ENCODE results near the gene WWOX. TPM values are rescaled to one million over a fixed set of nuclear protein-coding genes. Genes with fewer than 3 reads are reported as not detected.

Gene WWOX
- total RNA-seq, 1 experiment from 2014 or later, result 15.6 TPM

- Mint-ChIP-seq H3K4me3 (no peak overlapping the region), H3K27ac (no peak overlapping the region), H3K4me1 (peaks cover 17 to 36% of the 10 kb centered on the region in 2 experiments), H3K27me3 (ENCODE audit: low read depth) (no peaks in the 10 kb centered on the region; the same call in 1 of the 2 replicates), H3K36me3 (ENCODE audit: insufficient read depth in 1 of 3, low read depth in 3 of 3) (no peaks in the 10 kb centered on the region), H3K9me3 (no peaks in the 10 kb centered on the region)
- Histone ChIP-seq H4K91ac (ENCODE audit: insufficient read length, low read depth, low read length) (no peak overlapping the region), H3K4ac (ENCODE audit: low read depth, low read length) (no peak overlapping the region), H3K18ac (ENCODE audit: insufficient read length, low read depth, low read length) (no peak overlapping the region), H3K14ac (ENCODE audit: insufficient read depth, low read length) (no peak overlapping the region), H3K79me1 (ENCODE audit: insufficient read depth, low read depth, low read length, poor library complexity, severe bottlenecking) (no peaks in the 10 kb centered on the region), H3K9me3 (ENCODE audit: control insufficient read depth, low read depth, low read length) (no peaks in the 10 kb centered on the region), H3K23ac (ENCODE audit: insufficient read length, low read depth, low read length) (no peak overlapping the region), H3T11ph (ENCODE audit: low read length) (no peak overlapping the region), H3K9ac (ENCODE audit: extremely low read depth, insufficient read length, low read length) (no peak overlapping the region), H3K4me2 (ENCODE audit: insufficient read depth, insufficient read length, low read length) (no peak overlapping the region), H3K27me3 (ENCODE audit: insufficient read depth, low read length) (no peaks in the 10 kb centered on the region), H2BK12ac (ENCODE audit: insufficient read length, low read depth, low read length) (no peak overlapping the region), H2BK15ac (ENCODE audit: low read depth, low read length) (no peak overlapping the region), H3K4me1 (ENCODE audit: insufficient read depth, low read length) (peaks cover 5% of the 10 kb centered on the region; the same call in 1 of the 2 replicates), H3K27ac (ENCODE audit: insufficient read length, low read depth, low read length) (no peak overlapping the region), H2AFZ (ENCODE audit: low read length) (no peak overlapping the region), H4K8ac (replicated peaks; ENCODE audit: insufficient read length, low read depth, low read length) (no peak overlapping the region), H3K56ac (ENCODE audit: insufficient read length, low read depth, low read length) (no peak overlapping the region), H4K5ac (ENCODE audit: insufficient read length, low read depth, low read length) (no peak overlapping the region), H2BK5ac (ENCODE audit: insufficient read length, low read length) (no peak overlapping the region), H4K20me1 (ENCODE audit: control insufficient read depth, insufficient read depth, insufficient read length) (no peaks in the 10 kb centered on the region), H3K79me2 (ENCODE audit: insufficient read depth, low read length) (no peaks in the 10 kb centered on the region), H3K23me2 (ENCODE audit: insufficient read length, low read depth, low read length, poor library complexity, severe bottlenecking) (no peaks in the 10 kb centered on the region), H2BK20ac (ENCODE audit: low read depth, low read length, poor library complexity, severe bottlenecking) (no peak overlapping the region), H2AK5ac (ENCODE audit: insufficient read length, low read length) (no peak overlapping the region), H2BK120ac (ENCODE audit: low read depth, low read length, poor library complexity, severe bottlenecking) (no peak overlapping the region)
- WGBS (ENCODE audit: extremely low coverage, insufficient read length, low lambda C conversion rate), result no CpG with 5 or more reads among the region's 2 CpGs
- TF ChIP-seq, protein P1, sequence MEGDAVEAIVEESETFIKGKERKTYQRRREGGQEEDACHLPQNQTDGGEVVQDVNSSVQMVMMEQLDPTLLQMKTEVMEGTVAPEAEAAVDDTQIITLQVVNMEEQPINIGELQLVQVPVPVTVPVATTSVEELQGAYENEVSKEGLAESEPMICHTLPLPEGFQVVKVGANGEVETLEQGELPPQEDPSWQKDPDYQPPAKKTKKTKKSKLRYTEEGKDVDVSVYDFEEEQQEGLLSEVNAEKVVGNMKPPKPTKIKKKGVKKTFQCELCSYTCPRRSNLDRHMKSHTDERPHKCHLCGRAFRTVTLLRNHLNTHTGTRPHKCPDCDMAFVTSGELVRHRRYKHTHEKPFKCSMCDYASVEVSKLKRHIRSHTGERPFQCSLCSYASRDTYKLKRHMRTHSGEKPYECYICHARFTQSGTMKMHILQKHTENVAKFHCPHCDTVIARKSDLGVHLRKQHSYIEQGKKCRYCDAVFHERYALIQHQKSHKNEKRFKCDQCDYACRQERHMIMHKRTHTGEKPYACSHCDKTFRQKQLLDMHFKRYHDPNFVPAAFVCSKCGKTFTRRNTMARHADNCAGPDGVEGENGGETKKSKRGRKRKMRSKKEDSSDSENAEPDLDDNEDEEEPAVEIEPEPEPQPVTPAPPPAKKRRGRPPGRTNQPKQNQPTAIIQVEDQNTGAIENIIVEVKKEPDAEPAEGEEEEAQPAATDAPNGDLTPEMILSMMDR (conservative IDR thresholded peaks at IDR 0.05), result no peak
- DNase-seq, result no peak
These were observed 350.8 kb downstream of the WWOX start for GRCh38 chr16:78450255-78450654.
